Keratinocyte (primary cell): ENCODE data around the gene MX2. TPM values are rescaled to one million over a fixed set of nuclear protein-coding genes. Genes with fewer than 3 reads are reported as not detected.

Experiments used
- DNase-seq: peaks from one replicate; pipeline ENCODE4 v3.0.0-alpha.2; 2011; ENCODE audit warnings: low read depth, missing footprints, low spot score
- FAIRE-seq: peaks from 2 replicates; lab custom pipeline; 2011; peaks lifted over from hg19 to GRCh38; lab: Jason Lieb, UNC
- H2AFZ ChIP-seq: 2 replicates; pipeline ENCODE4 v1.6.0; 2012; ENCODE audit warnings: low read length, control low read depth, inconsistent platforms; ENCODE audit not compliant: control insufficient read depth
- H3K27ac ChIP-seq: 2 replicates; pipeline ENCODE4 v1.5.1; 2011; ENCODE audit warnings: low read length; ENCODE audit not compliant: control insufficient read depth, insufficient read depth
- H3K27me3 ChIP-seq: 3 replicates; pipeline ENCODE4 v1.6.0; 2011; ENCODE audit warnings: low read length; ENCODE audit not compliant: control insufficient read depth, insufficient read depth; ENCODE audit errors: extremely low read depth
- H3K36me3 ChIP-seq, 2 experiments: 2 replicates in 1 of 2; 3 replicates in 1 of 2; pipeline ENCODE4 v1.5.1; 2011; ENCODE audit warnings: low read length in 2 of 2, mild to moderate bottlenecking in 1 of 2; ENCODE audit not compliant: control insufficient read depth in 2 of 2, insufficient read depth in 2 of 2; ENCODE audit errors: extremely low read depth in 1 of 2
- H3K4me1 ChIP-seq: 3 replicates; pipeline ENCODE4 v1.5.1; 2011; ENCODE audit warnings: low read length; ENCODE audit not compliant: control insufficient read depth, insufficient read depth; ENCODE audit errors: extremely low read depth
- H3K4me2 ChIP-seq: 3 replicates; pipeline ENCODE4 v1.6.0; 2011; ENCODE audit warnings: low read depth, low read length; ENCODE audit not compliant: control insufficient read depth, insufficient read depth; ENCODE audit errors: extremely low read depth
- H3K4me3 ChIP-seq, 3 experiments: fragments of 200-600 bp in 1 of 3; sonication (generic) in 1 of 3; 2 replicates in 2 of 3; 3 replicates in 1 of 3; pipeline ENCODE4 v1.5.1; 2011 to 2016; ENCODE audit warnings: low read length in 3 of 3, mild to moderate bottlenecking in 3 of 3, control low read depth in 2 of 3, inconsistent platforms in 1 of 3, low read depth in 1 of 3, mixed read lengths in 1 of 3, mixed run types in 1 of 3, moderate library complexity in 1 of 3; ENCODE audit not compliant: control insufficient read depth in 2 of 3, insufficient read depth in 2 of 3; ENCODE audit errors: extremely low read depth in 1 of 3
- H3K79me2 ChIP-seq: 2 replicates; pipeline ENCODE4 v1.6.0; 2012; ENCODE audit warnings: low read length; ENCODE audit not compliant: control insufficient read depth, insufficient read depth
- H3K9ac ChIP-seq: 3 replicates; pipeline ENCODE4 v1.6.0; 2011; ENCODE audit warnings: low read length; ENCODE audit not compliant: control insufficient read depth, insufficient read depth; ENCODE audit errors: extremely low read depth
- H3K9me1 ChIP-seq: 3 replicates; pipeline ENCODE4 v1.6.0; 2011; ENCODE audit warnings: low read length; ENCODE audit not compliant: control insufficient read depth, insufficient read depth; ENCODE audit errors: extremely low read depth
- H3K9me3 ChIP-seq: 2 replicates; pipeline ENCODE4 v1.5.1; 2012; ENCODE audit warnings: low read depth, low read length; ENCODE audit not compliant: control insufficient read depth
- H4K20me1 ChIP-seq: 3 replicates; pipeline ENCODE4 v1.6.0; 2011; ENCODE audit warnings: low read length; ENCODE audit not compliant: control insufficient read depth, insufficient read depth; ENCODE audit errors: extremely low read depth
- CTCF ChIP-seq, 3 experiments: IDR thresholded peaks in 1 of 3; conservative IDR thresholded peaks in 1 of 3; optimal IDR thresholded peaks in 1 of 3; 2 replicates in 2 of 3; 3 replicates in 1 of 3; pipeline versions ENCODE3 to v1.5.1; 2011; ENCODE audit warnings: low read length in 3 of 3, mild to moderate bottlenecking in 3 of 3, moderate library complexity in 2 of 3, control low read depth in 1 of 3, inconsistent platforms in 1 of 3; ENCODE audit not compliant: insufficient read depth in 2 of 3; ENCODE audit errors: extremely low read depth in 1 of 3
- EZH2 ChIP-seq: IDR thresholded peaks from one replicate; pipeline ENCODE4 v1.6.1; 2012; ENCODE audit warnings: inconsistent platforms, mild to moderate bottlenecking, low read length, moderate library complexity
- dilution Hi-C: fragments of 300-500 bp; cut with MboI; formaldehyde crosslinking; loops from one replicate; pipeline ENCODE4 v1.7.0; 2020; ENCODE audit warnings: low sequenced_read_pairs; ENCODE audit not compliant: extremely low pct_ligation_motif_present
- polyA plus RNA-seq, 5 experiments: library from polyadenylated mRNA; depleted of rRNA in 3 of 5; stranded (reverse) in 3 of 5; stranded (forward) in 1 of 5; unstranded in 1 of 5; fragments of >200 nt; gene quantifications; 1 replicate in 1 of 5; 2 replicates in 3 of 5; 3 replicates in 1 of 5; pipeline versions ENCODE4 v1.2.1 to v1.2.3, GENCODE V29; 2011 to 2012; ENCODE audit warnings: missing spikeins in 2 of 5, low read depth in 1 of 5, low replicate concordance in 1 of 5

MX2 gene
- polyA plus RNA-seq, 1 donor (not counting 4 experiments of a cell fraction or from before 2014, with no cell fraction given) = 7.1 TPM

GRCh38 chr21:41432562-41433460 is 71.0 kb downstream of the MX2 start:
- no peak for TF ChIP-seq EZH2
- TF ChIP-seq CTCF (optimal IDR thresholded peaks at IDR 0.05 in 1 of 3, IDR thresholded peaks at IDR 0.05 in 1 of 3, conservative IDR thresholded peaks at IDR 0.05 in 1 of 3; ENCODE audit: extremely low read depth in 1 of 3, insufficient read depth in 2 of 3, low read length in 3 of 3) = no peak
- no peak overlapping the region for H3K4me3 ChIP-seq
- H4K20me1 ChIP-seq = no peaks in the 10 kb centered on the region

DNA sequence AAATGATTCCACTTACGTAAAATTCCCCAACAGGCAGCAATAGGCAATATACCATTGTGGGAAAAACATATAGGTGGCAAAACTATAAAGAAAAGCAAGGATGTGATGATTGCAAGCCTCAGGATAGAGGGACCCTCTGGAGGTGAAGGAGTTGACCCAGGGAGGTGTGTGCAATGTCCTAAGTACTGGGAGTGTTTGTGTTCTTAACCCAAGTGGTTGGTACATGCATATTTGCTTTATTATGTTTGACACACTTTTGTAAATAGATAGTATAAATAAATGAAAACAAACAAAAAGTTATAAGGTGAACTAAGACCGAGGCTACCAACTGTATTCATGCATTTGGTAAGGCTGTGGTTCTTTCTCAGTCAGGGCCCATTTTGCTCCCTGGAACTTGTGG is 71.7 kb downstream of the MX2 start:
- dilution Hi-C loops = no loop called here
- no peaks in the 10 kb centered on the region for H4K20me1 ChIP-seq

More at GRCh38 chr21:41432562-41433460, 71.0 kb downstream of the MX2 start:
- DNase-seq (no peak), FAIRE-seq (no peak)
- Histone ChIP-seq H3K27ac (no peak overlapping the region), H3K4me2 (no peak overlapping the region), H3K9ac (no peak overlapping the region), H3K36me3 (peaks cover 19 to 51% of the 10 kb centered on the region in 2 experiments), H3K79me2 (no peaks in the 10 kb centered on the region), H3K9me1 (no peaks in the 10 kb centered on the region), H3K9me3 (no peaks in the 10 kb centered on the region), H3K27me3 (no peaks in the 10 kb centered on the region), H2AFZ (no peak overlapping the region), H3K4me1 (no peaks in the 10 kb centered on the region)
- dilution Hi-C loops = no loop called here

More for the DNA sequence above, 71.7 kb downstream of the MX2 start:
- H2AFZ ChIP-seq = no peak overlapping the region
- H3K27me3 ChIP-seq = no peaks in the 10 kb centered on the region
- peaks cover 19 to 54% of the 10 kb centered on the region in 2 experiments for H3K36me3 ChIP-seq
- no peak for DNase-seq
- TF ChIP-seq CTCF (optimal IDR thresholded peaks at IDR 0.05 in 1 of 3, IDR thresholded peaks at IDR 0.05 in 1 of 3, conservative IDR thresholded peaks at IDR 0.05 in 1 of 3; ENCODE audit: extremely low read depth in 1 of 3, insufficient read depth in 2 of 3, low read length in 3 of 3) (no peak), EZH2 (no peak)
- H3K4me3 ChIP-seq = no peak overlapping the region
- no peaks in the 10 kb centered on the region for H3K9me3 ChIP-seq
- H3K27ac ChIP-seq = no peak overlapping the region
- H3K4me2 ChIP-seq = no peak overlapping the region
- H3K9me1 ChIP-seq = no peaks in the 10 kb centered on the region
- no peaks in the 10 kb centered on the region for H3K79me2 ChIP-seq
- no peak overlapping the region for H3K9ac ChIP-seq
- no peak for FAIRE-seq
- no peaks in the 10 kb centered on the region for H3K4me1 ChIP-seq
